GM18909 (cell line): ENCODE results near the gene BCAR3.
"Not testable (repeated sequence)": the region's sequence is repeated elsewhere in the genome, so short reads cannot be mapped to it uniquely, and the experiment has no call there.

Experiments
- ATAC-seq: cut with Tn5 transposase; IDR thresholded peaks from one replicate; pipeline ENCODE4 v1.9.1; 2021; ENCODE audit warnings: mild to moderate bottlenecking; ENCODE audit not compliant: unreplicated experiment, poor library complexity

The BCAR3 gene

DNA sequence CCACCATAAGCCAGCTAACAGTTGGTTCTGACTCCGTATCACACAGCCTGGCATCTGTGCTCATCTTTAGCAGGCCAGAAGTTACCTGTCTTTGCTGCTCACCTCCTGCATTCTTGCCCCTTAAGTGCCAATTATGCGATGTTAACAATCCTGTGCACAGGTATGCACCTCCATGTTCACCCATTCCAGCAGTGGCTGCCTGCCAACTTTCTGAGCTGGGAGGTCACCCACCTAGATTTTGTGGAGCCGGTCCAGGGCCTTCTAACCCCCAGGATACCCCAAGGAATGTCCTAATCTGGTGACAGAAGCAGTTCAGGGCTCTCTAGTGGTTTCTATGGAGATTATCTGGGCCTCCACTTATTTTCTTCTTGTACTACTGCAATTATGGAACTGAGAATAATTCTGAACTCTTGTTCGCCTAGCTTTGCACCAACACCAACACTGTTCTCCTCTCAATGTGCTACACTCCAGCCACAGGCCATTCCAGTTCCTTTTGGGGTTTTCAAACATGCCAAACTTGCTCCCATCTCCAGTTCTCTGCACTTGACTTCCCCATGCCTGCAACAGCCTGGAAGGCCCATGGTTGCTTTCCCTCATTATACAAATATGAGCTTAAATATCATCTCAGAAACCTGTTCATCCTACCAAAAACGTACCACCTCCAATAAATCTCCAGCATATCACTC lies 9.0 kb downstream of the BCAR3 start:
- no peak for ATAC-seq

DNA sequence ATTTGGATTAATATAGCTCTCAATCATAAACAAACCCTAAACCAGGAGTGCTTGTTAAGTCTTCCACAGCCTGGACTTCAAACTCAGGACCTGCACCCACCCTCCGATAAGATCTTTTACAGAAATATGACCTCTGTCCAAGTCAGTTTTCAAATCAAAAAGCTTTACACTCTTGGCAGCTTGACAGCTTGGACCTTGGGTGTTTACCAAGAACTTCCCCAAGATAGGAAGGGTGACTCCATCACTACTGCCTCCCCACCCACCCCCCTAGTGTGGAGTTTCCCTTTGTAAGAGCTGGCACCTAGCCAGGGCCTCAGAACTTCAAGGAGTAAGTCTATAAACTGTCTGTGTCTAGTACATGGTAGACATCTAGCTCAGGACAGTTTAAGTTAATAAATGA lies 9.6 kb downstream of the BCAR3 start:
- no peak for ATAC-seq

- ATAC-seq: no peak
Observed at GRCh38 chr1:93671099-93671621, 10.5 kb downstream of the BCAR3 start.

GRCh38 chr1:93670141-93670540 lies 11.5 kb downstream of the BCAR3 start:
- ATAC-seq: no peak

- no peak for ATAC-seq
Observed at GRCh38 chr1:93669369-93669768, 12.3 kb downstream of the BCAR3 start.

GRCh38 chr1:93668951-93669350 lies 12.7 kb downstream of the BCAR3 start:
- ATAC-seq: no peak

GRCh38 chr1:93668121-93668520 lies 13.5 kb downstream of the BCAR3 start:
- ATAC-seq: no peak

DNA sequence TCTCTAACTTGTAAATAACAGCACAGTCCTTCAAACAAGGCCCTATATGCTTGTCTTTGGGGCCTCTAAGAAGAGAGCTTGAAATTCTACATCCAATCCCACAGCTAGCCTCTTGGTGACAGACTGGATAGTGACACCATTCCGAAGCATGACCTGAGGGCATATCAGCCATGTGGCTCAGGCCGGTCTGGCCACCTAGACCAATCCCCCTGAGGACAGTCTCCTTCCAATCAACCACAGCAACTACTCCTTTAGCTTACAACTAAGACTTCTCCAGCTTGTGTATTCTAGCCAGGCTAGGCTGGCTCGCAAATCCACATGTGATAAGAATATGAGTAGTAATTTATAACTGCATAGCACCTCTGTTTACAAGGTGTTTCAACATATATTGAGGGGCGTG lies 14.0 kb downstream of the BCAR3 start:
- ATAC-seq: no peak

- no peak for ATAC-seq
Observed at GRCh38 chr1:93666613-93667384, 14.8 kb downstream of the BCAR3 start.

GRCh38 chr1:93665015-93665414 lies 16.6 kb downstream of the BCAR3 start:
- no peak for ATAC-seq

GRCh38 chr1:93663208-93663614 lies 18.4 kb downstream of the BCAR3 start:
- ATAC-seq: no peak

DNA sequence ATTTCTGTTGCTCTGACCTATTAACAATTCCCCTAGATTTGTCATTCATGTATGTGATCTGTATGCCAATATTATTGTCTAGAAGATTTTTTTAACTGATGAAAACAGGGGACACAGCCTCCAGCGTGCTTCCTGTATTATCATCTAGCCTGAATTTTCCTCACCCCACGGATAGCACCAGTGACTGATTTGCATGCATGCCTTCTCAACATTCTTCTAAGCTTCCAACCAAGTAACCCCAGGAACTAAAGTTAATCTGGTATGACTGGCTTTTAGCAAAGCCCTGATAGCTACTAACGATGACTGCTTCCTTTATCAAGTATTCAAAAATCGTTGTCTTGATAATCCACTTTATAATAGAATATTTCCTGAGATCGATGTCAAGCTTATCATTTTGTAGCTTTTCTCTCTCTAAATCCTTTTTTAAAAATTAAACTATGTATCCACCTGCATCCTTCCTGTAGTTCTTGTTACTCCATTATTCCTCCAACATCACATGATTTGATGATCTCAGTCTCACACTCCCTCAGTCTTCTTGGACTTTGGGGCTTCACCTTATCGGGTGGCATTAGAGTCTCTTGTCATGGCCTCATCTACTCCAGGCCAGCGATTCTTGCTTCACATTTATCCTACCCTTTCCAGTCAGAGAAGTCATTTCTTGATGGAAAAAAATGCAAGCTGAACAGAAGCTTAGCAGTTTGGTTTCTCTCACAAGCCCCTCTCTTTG lies 19.0 kb downstream of the BCAR3 start:
- no peak for ATAC-seq

- ATAC-seq: no peak
Observed at GRCh38 chr1:93661829-93662474, 19.7 kb downstream of the BCAR3 start.

DNA sequence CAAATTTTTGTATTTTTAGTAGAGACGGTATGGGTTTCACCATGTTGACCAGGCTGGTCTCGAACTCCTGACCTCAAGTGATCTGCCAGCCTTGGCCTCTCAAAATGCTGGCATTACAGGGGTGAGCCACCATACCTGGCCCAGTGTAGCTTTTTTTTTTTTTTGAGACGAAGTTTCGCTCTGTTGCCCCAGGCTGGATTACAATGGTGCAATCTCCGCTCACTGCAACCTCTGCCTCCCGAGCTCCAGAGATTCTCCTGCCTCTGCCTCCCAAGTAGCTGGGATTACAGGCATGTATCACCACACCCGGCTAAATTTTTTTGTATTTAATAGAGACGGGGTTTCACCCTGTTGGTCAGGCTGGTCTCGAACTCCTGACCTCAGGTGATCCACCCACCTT lies 20.3 kb downstream of the BCAR3 start:
- ATAC-seq: not testable (repeated sequence)

DNA sequence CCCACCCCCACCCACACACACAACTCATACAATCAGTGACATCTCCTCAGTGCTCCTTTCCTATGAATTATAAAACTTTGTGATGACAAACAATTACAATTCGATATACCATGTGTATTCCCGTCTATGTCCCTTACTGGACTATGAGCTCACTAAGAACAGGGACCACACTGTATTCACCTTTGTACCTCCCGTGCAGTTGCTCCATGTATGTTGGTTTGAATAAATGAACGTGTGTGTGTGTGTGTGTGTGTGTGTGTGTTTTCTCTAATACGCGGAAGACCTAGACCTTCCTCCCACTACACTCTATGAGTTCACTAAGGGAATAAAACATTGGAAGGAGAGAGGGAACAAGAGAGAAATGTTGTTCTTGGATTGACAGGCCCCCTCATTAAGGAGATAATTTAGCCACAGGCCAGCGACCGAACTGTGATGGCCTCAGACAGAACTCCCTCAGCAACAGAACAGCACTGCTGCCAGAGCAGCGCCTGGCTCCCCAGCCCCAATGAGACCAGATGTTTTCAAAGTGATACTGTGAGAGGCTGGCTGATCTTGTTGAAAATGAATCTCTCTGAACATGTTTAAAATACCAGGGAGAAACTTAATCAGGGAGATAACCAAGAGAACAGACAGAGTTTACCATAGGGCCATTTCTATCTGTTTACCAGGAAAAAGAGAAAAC lies 21.7 kb downstream of the BCAR3 start:
- no peak for ATAC-seq

GRCh38 chr1:93658188-93658587 lies 23.4 kb downstream of the BCAR3 start:
- ATAC-seq: no peak

- no peak for ATAC-seq
Observed at GRCh38 chr1:93656491-93656890, 25.1 kb downstream of the BCAR3 start.

- no peak for ATAC-seq
Observed at GRCh38 chr1:93653656-93654055, 28.0 kb downstream of the BCAR3 start.

DNA sequence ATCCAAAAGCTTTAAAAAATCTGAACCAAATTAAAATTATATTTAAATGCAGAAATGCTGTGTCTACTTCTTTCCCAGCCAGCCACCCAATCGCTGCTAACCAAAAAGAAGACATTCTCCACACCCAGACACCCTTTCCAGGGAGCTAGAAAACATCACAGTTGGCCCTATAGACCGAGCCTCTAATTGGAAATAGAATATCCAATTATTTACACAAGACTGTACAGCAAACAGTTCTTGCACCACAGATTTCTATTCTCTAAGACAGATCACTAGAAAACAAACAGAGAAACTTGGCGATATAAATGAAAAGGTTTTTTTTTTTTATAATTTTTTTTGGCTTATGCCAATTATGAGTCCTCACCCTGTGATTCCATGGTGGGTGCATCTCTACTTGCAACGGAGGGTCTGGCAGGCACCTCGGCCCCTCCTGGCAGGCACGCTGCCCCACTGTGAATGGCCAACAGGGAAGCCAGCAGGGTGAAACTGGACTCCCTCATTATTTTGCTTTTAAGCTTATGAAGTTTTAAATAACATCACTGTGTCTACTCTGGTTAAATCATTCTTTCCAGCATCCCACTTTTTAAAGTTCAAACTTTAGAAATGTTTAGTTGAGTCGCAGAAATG lies 29.2 kb downstream of the BCAR3 start:
- no peak for ATAC-seq

- ATAC-seq: no peak
Observed at GRCh38 chr1:93651695-93652094, 29.9 kb downstream of the BCAR3 start.
